Measurements from ENCODE around the gene TMEM63A.

The TMEM63A gene

GRCh38 chr1:225828706-225829345 lies 53.4 kb downstream of the TMEM63A start:
- Mint-ChIP-seq H3K27me3 (ENCODE audit: low read depth) (no peaks in the 10 kb centered on the region), H3K36me3 (ENCODE audit: low read depth) (no peaks in the 10 kb centered on the region), H3K4me3 (no peak overlapping the region), H3K27ac (no peak overlapping the region), H3K4me1 (ENCODE audit: low read depth) (no peaks in the 10 kb centered on the region), H3K9me3 (no peaks in the 10 kb centered on the region)
- DNase-seq (ENCODE audit: low spot score) = no peak

- H3K9me3 Mint-ChIP-seq = no peaks in the 10 kb centered on the region
- H3K27ac Mint-ChIP-seq = no peak overlapping the region
- H3K4me3 Mint-ChIP-seq = no peak overlapping the region
Observed at GRCh38 chr1:225827076-225827475, 55.1 kb downstream of the TMEM63A start.

GRCh38 chr1:225825607-225826007 lies 56.6 kb downstream of the TMEM63A start:
- no peaks in the 10 kb centered on the region for H3K4me1 Mint-ChIP-seq (ENCODE audit: low read depth)
- no peak overlapping the region for H3K27ac Mint-ChIP-seq
- H3K36me3 Mint-ChIP-seq (ENCODE audit: low read depth) = no peaks in the 10 kb centered on the region
- no peak for DNase-seq (ENCODE audit: low spot score)
- H3K9me3 Mint-ChIP-seq = no peaks in the 10 kb centered on the region
- no peak overlapping the region for H3K4me3 Mint-ChIP-seq
- H3K27me3 Mint-ChIP-seq (ENCODE audit: low read depth) = no peaks in the 10 kb centered on the region

More at GRCh38 chr1:225827076-225827475, 55.1 kb downstream of the TMEM63A start:
- DNase-seq (ENCODE audit: low spot score) = no peak
- no peaks in the 10 kb centered on the region for H3K36me3 Mint-ChIP-seq (ENCODE audit: low read depth)
- no peaks in the 10 kb centered on the region for H3K27me3 Mint-ChIP-seq (ENCODE audit: low read depth)
- H3K4me1 Mint-ChIP-seq (ENCODE audit: low read depth) = no peaks in the 10 kb centered on the region

GRCh38 chr1:225825078-225825477 lies 57.1 kb downstream of the TMEM63A start:
- Mint-ChIP-seq H3K4me1 (ENCODE audit: low read depth) (no peaks in the 10 kb centered on the region), H3K27ac (no peak overlapping the region), H3K36me3 (ENCODE audit: low read depth) (no peaks in the 10 kb centered on the region), H3K4me3 (no peak overlapping the region), H3K9me3 (no peaks in the 10 kb centered on the region), H3K27me3 (ENCODE audit: low read depth) (no peaks in the 10 kb centered on the region)
- DNase-seq (ENCODE audit: low spot score) = no peak

- Mint-ChIP-seq H3K9me3 (no peaks in the 10 kb centered on the region), H3K4me3 (no peak overlapping the region), H3K27ac (no peak overlapping the region), H3K36me3 (ENCODE audit: low read depth) (no peaks in the 10 kb centered on the region), H3K27me3 (ENCODE audit: low read depth) (no peaks in the 10 kb centered on the region), H3K4me1 (ENCODE audit: low read depth) (no peaks in the 10 kb centered on the region)
- no peak for DNase-seq (ENCODE audit: low spot score)
Observed at GRCh38 chr1:225824533-225824941, 57.6 kb downstream of the TMEM63A start.

- H3K4me3 Mint-ChIP-seq = no peak overlapping the region
- no peaks in the 10 kb centered on the region for H3K4me1 Mint-ChIP-seq (ENCODE audit: low read depth)
- H3K27me3 Mint-ChIP-seq (ENCODE audit: low read depth) = no peaks in the 10 kb centered on the region
- H3K27ac Mint-ChIP-seq = no peak overlapping the region
- no peak for DNase-seq (ENCODE audit: low spot score)
- H3K36me3 Mint-ChIP-seq (ENCODE audit: low read depth) = no peaks in the 10 kb centered on the region
- H3K9me3 Mint-ChIP-seq = no peaks in the 10 kb centered on the region
Observed at GRCh38 chr1:225823811-225824261, 58.3 kb downstream of the TMEM63A start.

- Mint-ChIP-seq H3K27me3 (ENCODE audit: low read depth) (no peaks in the 10 kb centered on the region), H3K4me1 (ENCODE audit: low read depth) (peaks cover under 1% of the 10 kb centered on the region), H3K9me3 (no peaks in the 10 kb centered on the region), H3K4me3 (no peak overlapping the region), H3K27ac (no peak overlapping the region), H3K36me3 (ENCODE audit: low read depth) (no peaks in the 10 kb centered on the region)
- no peak for DNase-seq (ENCODE audit: low spot score)
Observed at GRCh38 chr1:225822655-225823403, 59.4 kb downstream of the TMEM63A start.

GRCh38 chr1:225820522-225821120 lies 61.6 kb downstream of the TMEM63A start:
- Mint-ChIP-seq H3K27ac (no peak overlapping the region), H3K4me3 (no peak overlapping the region), H3K27me3 (ENCODE audit: low read depth) (no peaks in the 10 kb centered on the region), H3K36me3 (ENCODE audit: low read depth) (no peaks in the 10 kb centered on the region), H3K4me1 (ENCODE audit: low read depth) (peaks cover 4% of the 10 kb centered on the region), H3K9me3 (no peaks in the 10 kb centered on the region)
- DNase-seq (ENCODE audit: low spot score) = no peak

- no peak overlapping the region for H3K27ac Mint-ChIP-seq
- no peaks in the 10 kb centered on the region for H3K36me3 Mint-ChIP-seq (ENCODE audit: low read depth)
Observed at GRCh38 chr1:225819346-225820192, 62.6 kb downstream of the TMEM63A start.

GRCh38 chr1:225818229-225818628 lies 64.0 kb downstream of the TMEM63A start:
- peaks cover 4% of the 10 kb centered on the region for H3K4me1 Mint-ChIP-seq (ENCODE audit: low read depth)
- no peaks in the 10 kb centered on the region for H3K9me3 Mint-ChIP-seq
- H3K27ac Mint-ChIP-seq = no peak overlapping the region
- DNase-seq (ENCODE audit: low spot score) = no peak
- no peaks in the 10 kb centered on the region for H3K27me3 Mint-ChIP-seq (ENCODE audit: low read depth)
- no peak overlapping the region for H3K4me3 Mint-ChIP-seq
- no peaks in the 10 kb centered on the region for H3K36me3 Mint-ChIP-seq (ENCODE audit: low read depth)

More at GRCh38 chr1:225819346-225820192, 62.6 kb downstream of the TMEM63A start:
- Mint-ChIP-seq H3K4me1 (ENCODE audit: low read depth) (peaks cover 4% of the 10 kb centered on the region), H3K4me3 (no peak overlapping the region), H3K9me3 (no peaks in the 10 kb centered on the region), H3K27me3 (ENCODE audit: low read depth) (no peaks in the 10 kb centered on the region)
- DNase-seq (ENCODE audit: low spot score) = no peak

- H3K4me3 Mint-ChIP-seq = no peak overlapping the region
- DNase-seq (ENCODE audit: low spot score) = no peak
- H3K4me1 Mint-ChIP-seq (ENCODE audit: low read depth) = peaks cover 4% of the 10 kb centered on the region
- H3K27ac Mint-ChIP-seq = no peak overlapping the region
- H3K27me3 Mint-ChIP-seq (ENCODE audit: low read depth) = peaks cover 3% of the 10 kb centered on the region
- H3K9me3 Mint-ChIP-seq = no peaks in the 10 kb centered on the region
- H3K36me3 Mint-ChIP-seq (ENCODE audit: low read depth) = no peaks in the 10 kb centered on the region
Observed at GRCh38 chr1:225817611-225818061, 64.5 kb downstream of the TMEM63A start.

GRCh38 chr1:225816643-225817538 lies 65.3 kb downstream of the TMEM63A start:
- H3K4me1 Mint-ChIP-seq (ENCODE audit: low read depth) = peaks cover 4% of the 10 kb centered on the region
- no peak overlapping the region for H3K27ac Mint-ChIP-seq
- no peak for DNase-seq (ENCODE audit: low spot score)
- H3K4me3 Mint-ChIP-seq = no peak overlapping the region
- H3K36me3 Mint-ChIP-seq (ENCODE audit: low read depth) = no peaks in the 10 kb centered on the region
- peaks cover 3% of the 10 kb centered on the region for H3K27me3 Mint-ChIP-seq (ENCODE audit: low read depth)
- no peaks in the 10 kb centered on the region for H3K9me3 Mint-ChIP-seq

All from T-helper 2 cell treated with Interferon-gamma antibody and Interleukin-4, amounts not matched to agents 5 μg/mL and 100 μg/mL, for 36 hours (primary cell).